ENCODE data around the gene LRRC56.

The LRRC56 gene

DNA sequence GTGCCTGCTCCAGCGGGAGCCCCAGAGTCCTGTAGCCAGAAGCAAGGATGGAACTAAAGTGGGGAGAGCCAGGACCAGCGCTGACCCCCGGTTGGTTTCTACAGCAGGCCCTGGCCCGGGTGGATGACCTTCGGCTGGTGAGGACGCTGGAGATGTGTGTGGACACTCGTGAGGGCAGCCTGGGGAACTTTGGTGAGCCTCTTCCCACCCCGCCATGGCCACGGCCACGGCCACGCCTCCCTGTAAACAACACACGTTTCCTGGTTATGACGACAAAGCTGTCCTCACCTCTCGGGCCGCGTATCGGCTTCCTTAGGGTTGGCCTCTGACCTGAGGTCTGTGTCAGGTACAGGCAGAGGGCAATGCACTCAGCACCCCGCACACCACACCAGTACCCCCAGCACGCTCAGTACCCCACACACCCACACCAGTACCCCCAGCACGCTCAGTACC lies 4.1 kb downstream of the LRRC56 start:
- no peak for DNase-seq

- DNase-seq: no peak
Observed at GRCh38 chr11:544817-545166, 7.5 kb downstream of the LRRC56 start.

GRCh38 chr11:545171-545570 lies 7.8 kb downstream of the LRRC56 start:
- no peak for DNase-seq

DNA sequence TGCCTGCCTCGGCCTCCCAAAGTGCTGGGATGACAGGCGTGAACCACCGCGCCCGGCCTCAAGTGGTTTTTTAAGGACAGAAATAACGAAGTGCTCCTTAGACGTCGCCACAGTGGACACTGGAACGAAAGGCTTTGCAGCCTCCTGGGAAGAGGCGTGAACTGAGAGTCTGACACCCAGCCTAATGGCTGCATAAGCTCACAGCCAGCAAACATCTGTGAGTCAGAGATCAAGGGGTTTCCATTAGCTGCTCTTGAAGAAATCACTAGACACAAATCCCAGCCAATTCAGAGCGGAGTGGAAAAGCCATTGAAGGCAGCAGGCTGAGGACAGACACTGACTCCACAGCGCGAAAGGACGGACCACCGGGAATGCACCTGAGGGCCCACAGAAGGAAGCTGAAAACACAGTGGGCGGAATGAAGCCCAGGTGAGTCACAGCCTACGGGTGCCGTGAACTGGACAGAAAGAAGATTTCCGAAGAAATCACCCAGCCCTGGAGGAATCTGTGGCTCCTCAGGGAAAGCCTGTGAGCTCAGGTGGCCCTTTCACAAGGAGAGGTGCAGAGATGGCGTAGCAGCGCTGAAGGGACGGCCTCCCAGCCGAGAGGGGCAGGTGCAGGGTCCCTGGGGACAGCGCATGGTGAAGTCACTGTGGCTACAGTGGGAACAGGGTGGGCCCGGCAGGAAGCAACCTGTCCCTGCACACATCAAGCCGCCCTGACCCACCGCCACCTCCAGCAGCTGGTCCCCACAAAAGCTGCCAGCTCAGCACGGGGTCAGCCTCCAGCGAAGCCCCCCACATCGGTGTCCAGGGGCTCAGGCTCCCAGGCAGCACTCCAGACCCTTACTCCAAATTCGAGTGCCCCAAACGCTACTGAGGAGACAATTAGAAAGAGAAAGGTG lies 11.6 kb downstream of the LRRC56 start:
- DNase-seq: no peak

- DNase-seq: no peak
Observed at GRCh38 chr11:550021-550745, 12.9 kb downstream of the LRRC56 start.

DNA sequence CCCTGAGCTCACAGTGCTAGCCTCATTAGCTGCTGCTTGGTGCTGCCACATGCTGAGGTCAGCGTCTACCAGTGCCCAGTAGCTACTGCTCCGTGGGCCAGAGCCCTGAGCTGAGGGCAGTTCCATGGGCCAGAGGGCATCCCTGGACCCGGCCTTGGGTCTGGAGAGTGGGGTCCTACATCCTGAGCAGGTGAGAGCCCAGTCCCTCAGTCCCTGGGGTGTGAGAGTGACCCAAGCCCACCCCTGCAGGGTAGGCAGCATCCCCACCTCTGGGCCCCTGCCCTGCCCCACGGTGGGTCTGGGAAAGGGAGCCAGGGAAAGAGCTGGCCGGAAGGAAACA lies 13.4 kb downstream of the LRRC56 start:
- no peak for DNase-seq

DNA sequence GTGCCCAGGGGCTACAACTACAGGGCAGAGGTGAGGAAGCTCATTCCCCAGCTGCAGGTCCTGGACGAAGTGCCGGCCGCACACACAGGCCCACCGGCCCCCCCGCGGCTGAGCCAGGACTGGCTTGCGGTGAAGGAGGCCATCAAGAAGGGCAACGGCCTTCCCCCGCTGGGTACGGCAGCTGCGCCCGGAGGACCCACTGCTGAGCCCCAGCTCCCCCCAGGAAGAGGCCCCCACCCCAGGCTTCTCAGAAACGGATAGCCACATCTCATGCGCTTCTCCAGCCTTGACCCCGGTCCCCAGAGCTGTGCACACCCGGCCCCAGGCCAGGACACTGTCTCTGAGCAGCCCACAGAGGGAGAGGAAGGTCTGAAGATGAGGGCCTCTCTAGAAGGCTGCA lies 13.8 kb downstream of the LRRC56 start:
- no peak for DNase-seq

- no peak for DNase-seq
Observed at GRCh38 chr11:551596-551995, 14.3 kb downstream of the LRRC56 start.

DNA sequence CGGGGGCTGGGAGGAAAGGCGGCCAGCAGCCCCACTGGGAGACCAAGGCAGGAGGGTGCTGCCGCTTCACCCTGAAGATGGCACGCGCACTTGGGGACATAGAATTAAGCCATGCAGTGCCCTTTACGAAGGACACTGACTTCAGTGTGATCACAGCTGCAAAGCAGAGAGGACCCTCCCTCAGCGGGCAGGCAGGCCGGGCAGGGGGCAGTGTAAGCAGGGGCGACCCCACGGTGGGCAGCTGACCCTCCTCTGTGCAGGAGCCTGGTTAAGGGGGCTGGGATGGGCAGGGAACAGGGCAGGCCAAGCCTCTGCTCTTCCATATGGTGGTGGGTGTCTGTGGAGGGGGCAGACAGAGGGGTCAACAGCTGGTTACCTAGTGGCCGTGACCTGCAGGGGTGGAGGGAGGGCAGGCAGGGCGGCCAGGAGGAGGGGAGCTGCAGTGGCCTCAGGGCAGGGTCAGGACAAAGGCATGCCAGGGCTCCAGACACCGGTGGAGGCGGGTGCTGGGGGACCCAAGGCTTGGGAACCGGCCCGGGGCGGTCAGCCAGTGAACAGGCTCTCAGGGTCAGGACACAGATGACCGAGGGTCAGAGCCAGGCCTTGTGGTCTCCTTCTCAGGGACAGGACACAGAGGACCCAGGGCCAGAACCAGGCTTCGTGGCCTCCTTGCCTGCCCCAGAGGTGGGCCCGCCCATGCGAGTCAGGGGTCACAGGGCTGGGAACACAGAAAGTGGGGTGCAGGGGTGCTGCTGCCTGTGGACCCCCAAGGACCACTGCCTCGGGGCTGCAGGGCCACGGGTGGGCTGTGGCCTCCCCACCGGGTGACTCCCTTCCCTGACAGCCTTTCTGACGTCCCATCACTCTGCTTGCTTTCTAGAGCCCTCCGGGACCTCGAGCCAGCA lies 16.0 kb downstream of the LRRC56 start:
- DNase-seq: no peak

DNA sequence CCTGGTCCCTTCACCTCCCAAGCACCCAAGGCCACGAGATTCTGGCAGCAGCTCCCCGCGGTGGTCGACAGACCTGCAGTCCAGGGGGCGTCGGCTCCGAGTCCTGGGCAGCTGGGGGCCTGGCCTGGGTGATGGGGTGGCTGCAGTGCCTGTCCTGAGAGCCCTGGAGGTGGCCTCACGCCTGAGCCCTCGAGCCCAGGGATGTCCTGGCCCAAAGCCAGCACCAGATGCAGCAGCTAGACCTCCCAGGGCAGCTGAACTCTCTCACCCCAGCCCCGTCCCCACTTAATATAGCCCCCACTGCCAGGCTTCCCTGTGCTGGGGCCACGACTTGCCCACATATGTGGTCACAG lies 16.6 kb downstream of the LRRC56 start:
- DNase-seq: no peak

- peak; percentile 83 for DNase-seq
Observed at GRCh38 chr11:554428-555226, 17.3 kb downstream of the LRRC56 start.

DNA sequence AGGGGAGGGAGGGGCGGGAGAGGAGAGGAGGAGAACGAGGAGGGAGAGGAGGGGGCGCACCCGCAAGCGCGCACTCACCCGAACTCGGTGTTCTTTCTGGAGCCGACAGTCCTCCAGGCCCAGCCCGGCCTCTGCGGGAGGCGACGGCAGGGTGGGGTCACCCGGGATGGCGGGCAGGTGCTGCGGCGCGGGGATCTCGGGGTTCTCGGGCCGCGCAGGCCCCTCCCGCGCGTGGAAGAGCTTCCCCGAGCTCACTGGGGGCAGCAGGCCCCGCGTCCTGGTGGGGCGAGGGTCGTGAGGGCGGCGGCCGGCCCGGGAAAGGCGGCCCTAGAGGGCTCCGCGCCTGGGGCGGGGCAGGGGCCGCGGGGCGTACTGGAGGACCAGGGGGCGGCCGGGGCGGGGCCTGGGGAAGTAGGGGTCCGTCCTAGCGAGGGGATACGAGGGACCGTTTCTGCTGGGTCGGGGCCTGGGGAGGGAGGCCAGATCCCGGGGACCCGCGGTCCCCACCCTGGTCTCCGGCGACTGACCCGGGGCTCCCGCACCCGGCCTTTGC lies 18.0 kb downstream of the LRRC56 start:
- no peak for DNase-seq

DNA sequence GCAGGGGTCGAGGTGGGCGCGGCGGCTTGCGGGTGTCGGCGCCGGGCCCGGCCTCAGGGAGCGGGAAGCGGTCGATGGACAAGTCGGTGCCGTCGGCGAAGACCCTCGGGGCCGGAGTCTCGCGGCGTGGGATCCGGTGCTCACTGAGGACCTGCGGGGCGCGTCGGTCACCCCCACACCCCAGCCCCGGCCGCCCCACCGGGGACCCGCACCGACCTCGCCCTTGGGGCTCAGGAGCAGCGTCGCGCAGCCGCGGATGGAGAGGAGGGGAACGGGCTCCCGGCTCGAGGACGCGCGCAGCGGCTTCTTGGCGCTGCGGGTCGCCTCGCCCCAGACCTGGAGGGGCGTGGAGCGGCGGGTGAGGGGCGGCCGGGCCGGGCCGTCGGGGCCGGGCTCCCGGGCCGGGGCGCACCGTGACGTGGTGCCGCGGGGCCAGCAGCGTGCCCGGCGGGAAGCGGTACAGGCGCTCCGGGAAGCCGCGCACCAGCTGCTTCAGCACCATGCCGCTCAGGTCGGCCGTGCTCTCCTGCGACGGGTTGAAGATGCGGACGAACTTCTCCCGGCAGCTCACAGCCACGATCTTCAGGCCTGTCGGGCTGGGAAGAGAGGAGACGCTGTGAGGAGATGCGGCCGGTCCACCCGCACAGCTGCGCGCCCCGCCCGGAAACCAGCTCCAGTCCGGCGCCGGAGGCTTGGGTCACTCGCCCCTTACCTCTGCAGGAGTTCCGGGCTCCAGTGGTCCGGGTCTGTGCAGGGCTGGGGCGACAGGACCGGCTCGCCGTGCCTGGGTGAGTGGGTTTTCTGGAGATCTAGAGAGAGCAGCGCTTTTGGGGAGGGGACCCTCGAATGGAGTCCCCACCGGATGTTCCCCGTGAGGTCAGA lies 18.7 kb downstream of the LRRC56 start:
- DNase-seq: peak; percentile 43

- DNase-seq: no peak
Observed at GRCh38 chr11:556662-557256, 19.4 kb downstream of the LRRC56 start.

DNA sequence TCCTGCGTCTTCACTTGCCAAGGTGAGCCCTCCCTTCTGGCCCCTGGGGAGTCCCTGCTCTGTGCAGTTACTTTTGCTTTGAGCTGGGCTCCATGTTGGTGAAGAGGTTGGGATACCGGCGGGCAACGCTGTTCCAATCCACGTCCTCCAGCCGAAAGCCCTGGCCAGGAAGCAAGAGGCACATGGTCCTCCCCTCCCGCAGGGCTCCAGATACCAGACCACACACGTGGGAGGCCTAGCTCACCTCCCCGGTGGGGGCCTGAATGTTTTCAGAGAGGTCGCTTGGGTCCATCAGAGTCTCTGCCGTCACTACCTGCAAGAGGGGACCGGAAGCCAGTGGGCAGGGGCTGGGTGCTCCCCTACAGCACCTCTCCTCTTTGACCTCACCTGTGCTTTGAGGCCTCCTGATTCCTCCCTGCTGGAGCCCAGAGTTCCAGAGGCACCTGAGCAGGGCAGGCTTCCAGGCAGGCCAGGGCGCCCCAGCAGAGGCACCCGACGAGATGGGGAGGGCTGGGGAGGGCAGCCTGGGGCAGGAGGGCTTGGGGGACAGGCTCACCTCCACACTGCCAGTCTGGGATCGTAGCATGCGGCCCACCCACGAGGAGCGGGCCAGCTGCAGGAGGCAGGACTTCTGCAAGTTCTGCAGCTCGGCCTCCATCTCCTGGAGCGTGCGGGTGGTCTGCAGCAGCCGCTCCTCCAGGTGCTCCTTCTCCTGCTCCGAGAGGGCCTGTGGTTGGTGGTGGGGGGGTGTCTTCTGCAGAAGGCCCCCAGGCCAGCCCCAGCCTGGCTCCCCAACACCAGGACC lies 20.2 kb downstream of the LRRC56 start:
- no peak for DNase-seq

- DNase-seq: no peak
Observed at GRCh38 chr11:558503-558902, 21.2 kb downstream of the LRRC56 start.

DNA sequence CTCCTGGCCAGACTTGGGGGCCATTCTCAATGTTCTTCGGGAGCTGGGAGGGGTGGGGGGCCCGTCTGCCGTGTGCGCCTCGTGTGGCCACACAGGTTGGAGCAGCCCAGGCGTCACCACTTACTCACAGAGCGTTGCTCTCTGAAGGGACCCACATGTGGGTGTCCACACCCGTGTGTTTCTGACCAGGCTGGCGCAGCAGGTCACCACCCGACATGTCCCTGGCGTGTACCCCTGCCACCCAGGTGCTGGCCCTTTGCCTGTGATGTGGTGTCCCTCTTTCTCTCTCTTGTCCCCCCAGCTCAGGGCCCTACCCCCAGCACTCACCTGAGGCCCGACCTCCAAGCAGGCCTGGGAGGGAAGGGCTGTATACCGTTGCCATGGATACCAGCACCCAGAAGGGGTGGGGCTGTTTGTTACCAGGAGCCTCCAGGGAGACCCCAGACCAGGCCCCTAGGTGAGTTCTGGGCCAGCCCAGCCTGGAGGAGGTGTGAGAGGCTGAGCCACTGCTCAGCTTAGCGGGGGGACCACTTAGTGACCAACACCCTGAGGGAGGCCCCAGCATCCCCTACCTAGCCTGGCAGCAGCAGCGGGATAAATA lies 21.8 kb downstream of the LRRC56 start:
- DNase-seq: no peak

DNA sequence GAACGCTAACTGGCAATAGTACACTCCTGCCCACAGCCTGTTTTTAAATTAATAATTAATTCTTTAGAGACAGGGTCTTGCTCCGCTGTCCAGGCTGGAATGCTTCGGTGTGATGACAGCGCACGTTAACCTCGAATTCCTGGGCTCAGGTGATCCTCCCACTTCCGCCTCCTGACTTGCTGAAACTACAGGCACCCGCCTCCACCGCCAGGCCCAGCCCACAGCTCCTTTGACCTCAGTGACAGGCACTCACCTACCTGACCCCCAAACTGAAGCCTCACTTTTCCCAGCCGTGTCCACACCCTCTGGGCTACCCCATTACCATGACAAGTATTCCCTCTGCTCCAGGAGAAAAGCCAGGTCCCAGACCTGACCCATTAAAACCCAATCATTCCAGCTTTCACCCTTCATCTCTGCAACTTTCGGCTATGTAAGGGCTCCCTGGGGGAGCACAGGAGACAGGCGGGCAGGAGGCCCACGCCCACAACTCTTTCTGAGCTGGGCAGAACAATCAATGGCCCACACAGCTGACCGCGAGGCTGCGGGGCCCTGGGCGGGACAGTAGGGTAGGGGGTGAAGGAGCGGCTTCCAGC lies 22.5 kb downstream of the LRRC56 start:
- DNase-seq: no peak

Data from stimulated activated CD4-positive, alpha-beta T cell treated with anti-CD3 and anti-CD28 coated beads, Interleukin-15, amount 100 ng/mL, for 24 hours (primary cell).